GM23248 (cell line): ENCODE measurements around the gene GOLGA3.

Experiments used
- EZH2 ChIP-seq: fragments of 200-600 bp; sonication (generic); IDR thresholded peaks from 2 replicates; pipeline ENCODE4 v1.6.1; 2018; ENCODE audit warnings: antibody characterized with exemption, mild to moderate bottlenecking; ENCODE audit not compliant: insufficient read depth, poor library complexity, severe bottlenecking
- EZH2phosphoT487 ChIP-seq: fragments of 200-600 bp; sonication (generic); IDR thresholded peaks from 2 replicates; pipeline ENCODE4 v1.6.1; 2018; ENCODE audit warnings: antibody characterized with exemption, moderate library complexity, mild to moderate bottlenecking, low read depth; ENCODE audit not compliant: insufficient read depth

DNA sequence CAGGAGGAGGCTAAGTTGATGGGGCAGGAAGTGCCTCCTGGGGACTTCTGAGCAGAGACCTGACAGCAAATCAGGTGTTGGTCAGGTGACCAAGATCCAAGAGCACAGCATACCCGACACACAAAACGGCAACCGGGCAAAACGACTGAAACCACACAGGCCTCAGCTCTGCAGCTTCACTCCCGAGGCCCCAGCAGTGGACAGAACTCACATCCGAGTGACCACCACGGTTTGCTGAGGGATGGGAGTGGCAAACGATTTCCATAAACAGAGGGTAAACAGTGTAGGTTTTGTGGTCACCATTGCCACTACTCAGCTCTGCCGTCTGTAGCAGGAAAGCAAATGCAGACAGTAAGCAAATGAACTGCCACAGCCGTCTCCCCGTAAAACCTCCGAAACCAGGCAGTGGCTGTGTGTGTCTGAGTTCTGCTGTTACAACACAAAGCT, 44.3 kb upstream of the GOLGA3 start:
- TF ChIP-seq EZH2 (no peak), EZH2phosphoT487 (no peak)
